ENCODE data around the gene PPP2CA.

Gene PPP2CA

DNA sequence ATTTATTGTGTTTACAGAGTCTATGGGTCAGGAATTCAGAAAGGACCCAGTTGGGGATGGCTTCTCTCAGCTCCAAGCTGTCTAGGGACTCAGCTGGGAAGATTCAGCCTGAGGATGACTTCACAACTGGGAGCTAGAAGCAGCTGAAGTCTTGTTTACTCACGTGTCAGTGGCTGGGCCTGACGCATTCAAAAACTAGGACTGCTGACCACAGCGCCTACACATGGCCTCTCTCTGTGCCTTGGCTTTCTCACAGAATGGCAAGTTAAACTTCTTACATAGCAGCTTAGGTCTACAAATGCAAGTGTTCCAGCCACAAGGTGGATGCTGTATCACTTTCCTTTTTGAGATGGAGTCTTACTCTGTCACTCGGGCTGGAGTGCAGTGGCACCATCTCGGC, 16.3 kb upstream of the PPP2CA start:
- TF ChIP-seq, protein P1, sequence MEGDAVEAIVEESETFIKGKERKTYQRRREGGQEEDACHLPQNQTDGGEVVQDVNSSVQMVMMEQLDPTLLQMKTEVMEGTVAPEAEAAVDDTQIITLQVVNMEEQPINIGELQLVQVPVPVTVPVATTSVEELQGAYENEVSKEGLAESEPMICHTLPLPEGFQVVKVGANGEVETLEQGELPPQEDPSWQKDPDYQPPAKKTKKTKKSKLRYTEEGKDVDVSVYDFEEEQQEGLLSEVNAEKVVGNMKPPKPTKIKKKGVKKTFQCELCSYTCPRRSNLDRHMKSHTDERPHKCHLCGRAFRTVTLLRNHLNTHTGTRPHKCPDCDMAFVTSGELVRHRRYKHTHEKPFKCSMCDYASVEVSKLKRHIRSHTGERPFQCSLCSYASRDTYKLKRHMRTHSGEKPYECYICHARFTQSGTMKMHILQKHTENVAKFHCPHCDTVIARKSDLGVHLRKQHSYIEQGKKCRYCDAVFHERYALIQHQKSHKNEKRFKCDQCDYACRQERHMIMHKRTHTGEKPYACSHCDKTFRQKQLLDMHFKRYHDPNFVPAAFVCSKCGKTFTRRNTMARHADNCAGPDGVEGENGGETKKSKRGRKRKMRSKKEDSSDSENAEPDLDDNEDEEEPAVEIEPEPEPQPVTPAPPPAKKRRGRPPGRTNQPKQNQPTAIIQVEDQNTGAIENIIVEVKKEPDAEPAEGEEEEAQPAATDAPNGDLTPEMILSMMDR (IDR thresholded peaks at IDR 0.05; ENCODE audit: insufficient read depth, low read depth, low read length, missing control alignments), result no peak
- peak; percentile 47 for DNase-seq (ENCODE audit: low read depth)
- no peak overlapping the region for H3K4me3 ChIP-seq (ENCODE audit: low read length)

DNA sequence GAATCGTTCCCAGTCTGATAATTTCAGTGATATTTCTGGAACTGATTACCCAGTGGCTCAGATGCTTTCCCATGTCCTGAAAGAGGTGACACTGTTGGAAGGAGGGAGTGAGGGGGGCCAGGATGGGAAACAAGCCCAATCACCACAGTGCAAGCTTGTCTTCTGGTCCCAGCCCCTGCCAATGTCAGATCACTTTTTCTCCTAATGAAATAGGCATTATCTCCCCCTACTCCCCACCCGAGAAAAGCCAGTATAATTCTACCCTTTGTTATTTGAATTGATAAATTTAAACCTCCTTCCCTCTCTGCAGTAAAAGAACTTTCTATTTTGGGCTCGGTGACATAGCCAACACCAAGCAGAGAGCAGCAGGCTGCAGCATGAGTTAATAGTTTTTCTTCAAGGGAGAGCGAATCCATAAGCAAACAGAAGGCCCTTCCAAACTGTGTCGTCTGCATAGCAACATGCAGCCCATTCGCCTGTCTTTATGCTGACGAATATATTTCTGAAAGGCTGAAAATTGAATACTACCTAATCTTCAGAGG, 14.6 kb upstream of the PPP2CA start:
- no peak overlapping the region for H3K4me3 ChIP-seq (ENCODE audit: low read length)
- DNase-seq (ENCODE audit: low read depth), result peak; percentile 77
- TF ChIP-seq, protein P1 (IDR thresholded peaks at IDR 0.05; ENCODE audit: insufficient read depth, low read depth, low read length, missing control alignments), result no peak

DNA sequence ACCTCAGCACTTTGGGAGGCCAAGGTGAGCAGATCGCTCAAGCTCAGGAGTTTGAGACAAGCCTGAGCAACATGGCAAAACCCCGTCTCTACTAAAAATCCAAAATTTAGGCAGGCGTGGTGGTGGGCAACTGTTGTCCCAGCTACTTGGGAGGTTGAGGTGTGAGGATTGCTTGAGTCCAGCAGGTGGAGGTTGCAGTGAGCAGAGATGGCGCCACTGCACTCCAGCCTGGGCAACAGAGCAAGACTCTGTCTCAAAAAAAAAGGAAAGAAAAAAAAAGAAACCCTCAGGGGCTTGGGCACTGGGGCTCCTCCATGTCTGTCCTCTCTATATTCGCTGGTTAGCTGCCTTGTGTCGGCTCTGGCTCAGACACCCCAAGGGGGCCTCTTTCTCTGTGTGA, 10.9 kb upstream of the PPP2CA start:
- no peak for DNase-seq (ENCODE audit: low read depth)
- TF ChIP-seq, protein P1 (IDR thresholded peaks at IDR 0.05; ENCODE audit: insufficient read depth, low read depth, low read length, missing control alignments), result no peak
- no peak overlapping the region for H3K4me3 ChIP-seq (ENCODE audit: low read length)

DNA sequence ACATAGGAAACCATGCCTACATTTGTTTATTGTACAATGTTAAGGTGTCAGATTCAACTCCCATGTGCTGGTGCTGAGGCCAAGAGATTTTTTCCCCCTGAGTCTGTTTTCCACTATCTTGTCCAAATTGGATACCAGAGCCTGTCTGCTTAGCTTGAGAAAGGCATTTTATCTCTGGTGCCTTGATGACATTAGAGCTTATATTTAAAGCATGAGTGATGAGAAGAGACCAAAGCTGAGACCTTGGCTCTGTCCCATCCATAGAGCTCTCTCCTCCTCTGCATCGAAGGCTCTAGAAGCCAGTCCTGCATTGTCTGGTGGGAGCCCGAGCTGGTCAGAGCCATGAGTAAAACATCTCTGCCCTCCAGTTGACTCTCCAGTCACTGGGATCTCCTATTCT, 10.4 kb upstream of the PPP2CA start:
- no peak for DNase-seq (ENCODE audit: low read depth)
- H3K4me3 ChIP-seq (ENCODE audit: low read length), result no peak overlapping the region
- TF ChIP-seq, protein P1 (IDR thresholded peaks at IDR 0.05; ENCODE audit: insufficient read depth, low read depth, low read length, missing control alignments), result no peak

DNA sequence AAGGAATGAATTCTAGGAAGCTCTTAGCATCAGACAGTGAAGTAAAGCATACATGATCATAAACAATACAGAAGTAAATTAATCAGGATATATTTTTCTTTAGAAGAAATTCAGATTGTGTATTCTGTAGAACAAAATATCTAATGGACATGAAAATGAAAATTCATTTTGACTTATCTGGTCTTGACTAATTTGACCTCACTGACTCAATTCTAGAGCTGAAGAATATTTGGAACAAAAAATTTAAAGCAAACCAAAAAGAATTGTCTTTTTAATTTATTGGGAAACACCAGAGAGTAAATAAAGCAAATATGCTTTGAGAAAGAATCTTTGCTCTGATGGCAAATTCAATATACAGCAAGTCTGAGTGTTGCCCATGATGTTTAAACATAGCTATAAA, 2.8 kb upstream of the PPP2CA start:
- TF ChIP-seq, protein P1 (IDR thresholded peaks at IDR 0.05; ENCODE audit: insufficient read depth, low read depth, low read length, missing control alignments), result no peak
- DNase-seq (ENCODE audit: low read depth), result no peak
- no peak overlapping the region for H3K4me3 ChIP-seq (ENCODE audit: low read length)

DNA sequence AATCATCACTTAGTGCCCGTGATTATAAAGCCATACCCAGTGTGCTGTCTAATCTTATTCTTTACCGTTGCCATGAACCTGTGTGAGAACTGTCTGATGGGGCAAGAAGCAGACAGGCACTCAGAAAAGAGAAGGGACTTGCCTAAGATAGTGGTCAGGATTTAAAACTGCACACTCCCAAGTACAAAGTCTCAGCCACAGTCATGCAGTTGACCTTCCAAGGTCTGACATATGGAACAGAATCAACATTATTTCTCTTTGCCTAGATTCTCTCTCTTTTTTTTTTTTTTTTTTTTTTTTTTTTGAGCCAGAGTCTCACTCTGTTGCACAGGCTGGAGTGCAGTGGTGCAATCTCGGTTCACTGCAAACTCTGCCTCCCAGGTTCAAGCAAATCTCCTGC, 1.9 kb upstream of the PPP2CA start:
- DNase-seq (ENCODE audit: low read depth), result no peak
- TF ChIP-seq, protein P1 (IDR thresholded peaks at IDR 0.05; ENCODE audit: insufficient read depth, low read depth, low read length, missing control alignments), result no peak
- no peak overlapping the region for H3K4me3 ChIP-seq (ENCODE audit: low read length)

DNA sequence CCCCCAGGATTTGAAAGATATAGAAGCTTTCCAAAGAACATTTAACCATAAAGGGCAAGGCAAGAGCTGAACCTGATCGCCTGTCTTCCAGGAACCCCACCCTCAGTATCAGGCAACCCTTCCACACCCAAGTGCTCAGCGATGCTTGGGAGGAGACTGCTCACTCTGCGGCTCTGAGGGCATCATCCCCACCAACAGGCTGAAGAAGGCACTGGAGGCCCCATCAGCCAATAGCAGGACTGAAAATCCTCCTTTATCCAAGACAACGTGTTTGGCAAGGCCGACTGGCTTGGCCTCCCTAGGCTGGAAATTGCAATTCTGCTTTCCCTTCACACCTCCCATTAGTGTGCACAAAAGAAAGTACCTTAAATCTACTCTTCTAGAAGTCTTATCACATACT, 1.4 kb upstream of the PPP2CA start:
- TF ChIP-seq, protein P1 (IDR thresholded peaks at IDR 0.05; ENCODE audit: insufficient read depth, low read depth, low read length, missing control alignments), result peak; percentile 32
- DNase-seq (ENCODE audit: low read depth), result peak; percentile 80
- H3K4me3 ChIP-seq (ENCODE audit: low read length), result peak overlapping the region; percentile 90
